HG02852 (cell line): ENCODE data around the gene THSD8.

Source experiments
- ATAC-seq: cut with Tn5 transposase; IDR thresholded peaks from one replicate; pipeline ENCODE4 v1.9.1; 2021; ENCODE audit warnings: mild to moderate bottlenecking, moderate library complexity; ENCODE audit not compliant: unreplicated experiment

The THSD8 gene

DNA sequence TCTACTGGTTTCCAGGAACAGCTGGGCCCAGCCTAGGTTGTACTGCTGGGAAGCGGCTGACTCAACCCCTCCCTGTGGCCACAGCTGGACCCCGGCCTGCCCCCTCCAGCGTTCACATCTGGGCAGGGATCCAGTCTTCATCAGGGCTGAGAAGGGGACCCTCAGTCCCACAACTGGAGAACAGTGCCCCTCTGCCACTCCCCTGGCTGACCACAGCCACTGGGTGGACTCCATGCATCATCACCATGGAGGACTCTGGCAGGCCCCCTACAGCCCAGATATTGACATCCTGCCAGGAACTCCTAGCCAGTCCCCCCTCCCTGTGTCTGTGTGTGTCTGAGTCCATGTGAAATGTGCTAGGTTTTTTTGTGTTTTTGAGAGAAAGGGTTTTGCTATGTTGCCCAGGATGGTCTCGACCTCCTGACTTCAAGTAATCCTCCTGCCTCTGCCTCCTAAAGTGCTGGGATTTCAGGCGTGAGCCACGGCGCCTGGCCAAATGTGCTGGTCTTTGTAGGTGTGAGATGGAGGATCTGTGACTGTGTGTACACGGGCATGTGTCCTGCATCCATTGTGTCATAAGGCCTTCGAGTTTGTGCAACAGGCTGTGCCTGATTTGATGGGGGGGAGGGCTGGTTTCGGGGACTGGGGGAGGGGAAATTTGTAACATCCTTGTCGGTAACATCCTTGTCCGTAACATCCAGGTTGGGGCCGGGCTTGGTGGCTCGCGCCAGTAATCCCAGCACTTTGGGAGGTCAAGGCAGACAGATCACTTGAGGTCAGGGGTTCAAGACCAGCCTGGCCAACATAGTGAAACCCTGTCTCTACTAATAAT, 22.5 kb upstream of the THSD8 start:
- ATAC-seq: no peak

DNA sequence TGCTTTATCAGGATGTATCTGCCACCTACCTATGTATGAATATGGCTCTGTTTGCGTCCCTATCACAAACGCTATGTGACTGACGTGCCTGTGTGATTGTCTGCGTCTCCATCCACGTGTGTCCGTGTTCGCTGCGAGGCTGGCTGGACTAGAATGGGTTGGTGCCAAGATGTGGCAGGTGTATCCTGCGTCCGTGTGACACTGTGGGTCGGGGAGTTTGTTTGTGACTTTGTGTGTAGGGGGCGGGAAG, 19.8 kb upstream of the THSD8 start:
- no peak for ATAC-seq

DNA sequence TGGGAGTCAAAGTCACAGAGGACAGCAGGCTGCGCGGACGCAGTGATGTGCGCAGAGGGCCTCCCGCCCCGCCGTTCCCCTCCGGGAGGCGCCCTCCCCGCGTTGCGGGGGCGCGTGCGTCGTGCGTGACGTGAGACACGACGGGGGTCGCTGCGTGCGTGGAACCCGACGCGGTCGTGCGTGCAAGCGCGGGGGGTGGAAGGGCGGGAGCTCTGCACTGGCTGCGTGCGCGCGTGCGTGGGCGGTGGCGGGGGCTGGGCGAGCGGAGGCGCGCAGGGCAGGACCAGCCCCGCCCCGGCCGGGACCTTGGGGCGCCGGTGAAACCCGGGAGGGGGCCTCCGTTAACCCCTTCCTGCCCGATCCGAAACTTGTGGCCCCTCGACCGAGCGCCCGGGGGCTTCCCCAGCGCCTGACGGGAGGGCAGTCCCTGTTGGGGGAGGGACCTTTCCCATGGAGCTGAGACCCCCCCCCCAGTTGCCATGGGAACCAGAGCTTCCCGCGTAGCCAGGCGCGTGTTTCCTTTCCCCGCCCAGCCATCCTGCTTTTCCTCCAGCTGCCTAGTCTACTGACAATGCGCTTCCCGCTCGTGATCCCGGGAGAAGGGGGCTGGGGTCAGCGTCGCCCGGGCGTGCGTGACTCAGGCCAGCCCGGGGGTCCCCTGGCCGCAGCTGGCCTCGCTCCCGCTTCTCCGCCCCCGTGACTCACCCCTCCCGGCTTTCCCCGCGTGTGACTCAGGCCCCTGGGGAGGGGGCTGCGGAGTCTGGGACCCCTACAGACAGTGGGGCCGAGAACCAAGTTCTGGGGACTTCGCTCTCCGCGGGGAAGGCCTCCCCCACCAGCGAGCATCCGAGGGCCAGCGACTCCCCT, 19.2 kb upstream of the THSD8 start:
- ATAC-seq: peak; percentile 42

DNA sequence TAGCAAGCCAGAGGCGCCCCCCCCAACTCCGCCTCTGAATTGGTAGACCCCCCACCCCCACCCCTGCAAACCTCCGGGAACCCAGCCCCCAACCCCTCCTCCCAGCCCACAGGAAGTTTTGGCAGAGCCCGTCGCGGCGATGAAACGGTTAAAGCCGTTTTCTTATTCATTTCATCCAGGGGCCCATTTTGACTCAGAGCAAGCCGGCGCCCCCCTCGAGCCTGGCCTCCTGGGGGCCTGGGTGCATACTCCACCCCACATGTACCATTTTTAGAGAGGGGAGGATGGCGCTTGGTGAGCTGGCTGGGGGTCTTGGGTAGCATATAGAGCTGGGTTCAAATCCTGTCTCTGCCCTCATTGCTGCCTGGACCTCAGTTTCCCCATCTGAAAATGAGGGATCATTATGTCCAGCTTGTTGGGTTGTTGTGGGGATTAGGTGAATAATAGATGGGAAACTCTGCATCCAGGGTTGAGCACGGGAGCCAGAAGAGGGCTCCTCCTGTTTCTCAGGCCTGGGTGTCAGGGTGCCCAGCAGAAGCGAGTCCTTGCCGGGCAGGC, 18.5 kb upstream of the THSD8 start:
- no peak for ATAC-seq

DNA sequence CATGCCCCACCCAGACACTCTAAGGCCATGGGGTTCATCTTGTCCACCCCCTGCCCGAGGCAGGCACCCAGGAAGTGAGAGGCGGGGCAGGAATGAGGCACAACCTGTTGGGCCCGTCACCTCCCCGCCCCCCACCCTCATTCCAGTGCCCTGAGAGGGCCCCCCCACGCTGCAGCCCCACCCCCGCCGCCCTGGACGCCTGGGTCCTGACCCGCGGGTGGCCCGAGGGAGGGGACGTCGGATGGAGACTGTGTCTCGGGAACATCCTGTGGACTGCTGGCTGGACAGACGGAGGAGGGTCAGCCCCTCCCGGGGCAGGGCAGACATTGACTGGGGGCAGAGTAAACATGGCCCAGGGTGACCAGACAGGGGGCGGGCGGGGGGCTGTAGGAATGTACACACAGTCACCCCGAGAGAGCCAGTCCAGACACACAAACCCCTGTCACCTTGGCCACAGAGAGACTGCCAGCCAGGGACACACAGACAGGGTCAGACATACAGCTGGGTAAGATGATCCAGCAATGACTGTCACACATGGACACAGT, 17.9 kb upstream of the THSD8 start:
- ATAC-seq: no peak

DNA sequence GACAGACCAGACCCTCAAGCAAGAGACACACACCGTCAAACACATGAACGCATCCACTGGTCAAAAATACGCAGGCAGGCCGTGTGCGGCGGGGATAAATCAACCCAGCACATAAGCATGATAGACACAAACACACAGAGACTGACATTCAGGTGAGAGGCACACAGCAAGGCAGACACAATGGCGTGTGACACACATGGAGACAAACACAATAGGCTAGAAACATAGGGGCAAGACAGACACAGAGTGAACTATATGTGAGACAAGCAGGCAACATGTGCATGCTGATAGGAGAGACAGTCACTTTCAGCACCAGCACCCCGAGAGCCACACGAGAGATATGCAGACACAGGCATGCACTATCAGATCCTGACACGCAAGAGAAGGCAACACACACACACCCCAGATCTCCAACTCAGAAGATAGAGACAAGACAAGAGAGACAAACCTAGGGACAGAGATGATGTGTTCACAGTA, 17.4 kb upstream of the THSD8 start:
- no peak for ATAC-seq

DNA sequence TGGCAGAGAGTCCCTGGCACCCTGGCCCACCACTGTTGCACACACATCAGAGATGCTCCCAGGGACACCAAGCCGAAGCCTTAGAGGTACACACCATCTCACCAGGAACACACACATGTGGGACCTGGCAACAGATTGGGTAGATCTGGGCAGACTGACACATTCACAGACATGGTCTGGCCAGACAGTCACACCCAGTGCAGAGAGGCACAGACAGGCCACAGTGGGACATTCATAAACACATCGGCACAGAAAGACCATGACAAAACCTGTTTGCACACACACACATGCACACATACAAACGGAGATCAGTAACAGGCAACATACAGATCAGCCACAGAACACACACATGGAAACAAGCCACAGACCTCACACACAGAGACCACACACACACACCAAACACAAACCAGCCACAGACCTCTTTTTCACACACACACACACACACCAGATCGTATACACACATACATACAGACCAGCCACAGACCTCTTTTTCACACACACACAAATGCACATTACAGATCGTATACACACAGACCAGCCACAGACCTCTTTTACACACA, 16.9 kb upstream of the THSD8 start:
- ATAC-seq: no peak

DNA sequence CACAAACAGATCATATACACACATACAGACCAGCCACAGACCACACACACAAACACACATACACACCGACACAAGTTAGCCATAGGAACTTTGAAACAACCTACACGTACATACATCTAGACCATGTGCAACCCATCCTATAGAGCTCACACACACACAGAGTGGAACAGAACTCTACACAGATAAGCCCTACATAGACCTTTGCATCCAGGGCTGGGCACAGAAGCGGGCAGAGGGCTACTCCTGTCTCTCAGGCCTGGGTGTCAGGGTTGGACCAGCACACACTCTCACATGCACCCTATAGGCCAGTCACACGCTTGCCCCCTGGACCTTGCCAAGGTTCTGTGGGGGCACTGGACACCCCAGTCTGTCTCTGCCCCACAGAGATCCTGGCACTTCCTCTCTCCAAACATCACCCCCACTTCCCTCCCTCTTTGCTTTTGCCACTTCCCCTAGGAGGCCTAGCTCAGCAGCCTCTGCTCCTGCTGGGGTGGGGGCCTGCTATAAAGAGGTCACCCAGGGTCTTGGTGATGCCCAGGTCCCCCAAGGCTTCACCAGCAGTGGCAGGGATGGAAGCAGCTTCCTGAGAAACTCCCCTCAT, 16.3 kb upstream of the THSD8 start:
- ATAC-seq: no peak

DNA sequence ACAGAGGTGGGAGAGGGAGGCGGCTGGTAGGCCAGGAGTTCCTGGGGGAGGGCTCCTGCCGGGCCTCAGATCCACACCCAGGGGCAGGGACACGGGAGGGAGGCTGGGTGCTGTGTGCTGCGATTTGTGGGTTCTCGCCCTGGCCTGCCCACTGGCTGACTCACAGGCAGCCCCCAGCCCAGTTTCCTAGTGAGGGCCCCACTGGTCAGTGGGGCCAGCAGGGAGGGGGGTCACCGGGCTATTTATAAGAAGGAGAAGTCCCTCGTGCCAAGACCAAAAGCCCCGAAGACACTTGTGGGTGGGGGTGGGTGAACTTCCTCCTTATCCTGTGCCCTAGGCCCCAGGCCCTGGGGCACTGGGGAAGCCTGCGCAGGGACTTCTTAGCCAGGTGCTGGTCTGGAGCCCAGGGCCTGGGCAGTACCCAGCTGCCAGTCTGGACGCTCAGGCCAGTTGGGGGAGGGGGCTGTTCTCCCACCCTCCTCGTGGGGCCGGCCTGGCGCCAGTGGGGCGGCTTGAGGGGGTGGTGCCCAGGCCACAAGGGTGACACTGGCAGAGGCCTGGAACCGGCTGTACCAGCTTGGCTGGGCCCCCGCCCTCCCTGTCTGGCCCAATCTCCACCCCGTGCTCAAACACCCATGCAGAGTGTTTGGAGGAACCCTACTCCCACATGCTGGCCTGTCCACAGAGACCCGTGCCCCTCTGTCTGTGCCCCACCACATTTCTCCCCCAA, 15.6 kb upstream of the THSD8 start:
- ATAC-seq: no peak

DNA sequence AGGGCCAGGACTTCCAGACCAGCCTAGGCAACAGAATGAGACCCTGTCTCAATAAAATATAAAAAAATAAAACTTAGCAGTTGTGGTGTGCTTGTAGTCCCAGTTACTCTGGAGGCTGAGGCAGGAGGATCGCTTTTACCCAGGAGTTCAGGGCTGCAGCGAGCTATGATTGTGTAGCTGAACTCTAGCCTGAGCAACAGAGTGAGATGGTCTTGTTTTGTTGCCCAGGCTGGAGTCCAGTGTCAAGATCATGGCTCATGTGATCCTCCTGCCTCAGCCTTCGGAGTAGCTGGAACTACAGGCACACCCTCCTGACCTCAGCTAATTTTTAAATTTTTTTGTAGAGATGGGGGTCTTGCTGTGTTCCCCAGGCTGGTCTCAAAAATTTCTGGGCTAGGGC, 14.9 kb upstream of the THSD8 start:
- no peak for ATAC-seq

DNA sequence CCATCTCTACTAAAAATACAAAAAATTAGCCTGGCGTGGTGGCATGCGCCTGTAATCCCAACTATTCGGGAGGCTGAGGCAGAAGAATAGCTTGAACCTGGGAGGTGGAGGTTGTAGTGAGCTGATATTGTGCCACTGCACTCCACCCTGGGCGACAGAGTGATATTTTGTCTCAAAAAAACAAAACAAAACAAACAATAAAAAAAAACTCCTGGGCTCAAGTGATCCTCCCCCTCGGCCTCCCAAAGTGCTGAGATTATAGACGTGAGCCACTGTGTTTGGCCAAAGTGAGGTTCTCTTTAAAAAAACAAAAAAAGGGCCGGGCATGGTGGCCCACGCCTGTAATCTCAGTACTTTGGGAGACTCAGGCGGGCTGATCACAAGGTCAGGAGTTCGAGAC, 14.4 kb upstream of the THSD8 start:
- no peak for ATAC-seq

DNA sequence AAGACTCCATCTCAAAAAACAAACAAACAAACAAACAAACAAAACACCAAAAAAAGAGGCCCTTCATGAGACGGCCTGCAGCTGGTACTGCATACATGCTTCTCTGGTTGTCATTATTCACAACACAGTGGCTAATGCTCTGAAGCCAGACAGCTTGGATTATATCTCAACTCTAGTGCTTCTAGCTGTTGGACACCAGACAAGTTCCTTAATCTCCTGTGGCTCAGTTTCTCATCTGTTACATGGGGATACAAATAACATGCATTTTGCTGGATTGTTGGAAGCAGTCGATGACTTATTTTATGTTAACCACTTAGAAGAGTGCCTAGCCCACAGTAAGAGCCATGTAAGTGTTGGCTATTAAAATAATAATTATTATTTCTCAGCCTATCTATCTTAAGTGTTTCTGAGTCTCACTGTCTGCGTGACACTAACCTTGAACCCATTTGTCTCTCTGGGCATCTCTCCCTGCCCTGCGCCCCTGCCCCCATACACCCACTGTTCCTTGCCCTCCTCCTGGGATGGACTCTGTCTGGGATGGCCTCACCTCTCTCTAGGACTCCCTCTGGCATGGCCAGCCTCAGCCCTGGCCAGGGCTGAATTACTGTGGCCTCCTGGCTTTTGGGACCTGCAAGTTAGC, 13.7 kb upstream of the THSD8 start:
- no peak for ATAC-seq

DNA sequence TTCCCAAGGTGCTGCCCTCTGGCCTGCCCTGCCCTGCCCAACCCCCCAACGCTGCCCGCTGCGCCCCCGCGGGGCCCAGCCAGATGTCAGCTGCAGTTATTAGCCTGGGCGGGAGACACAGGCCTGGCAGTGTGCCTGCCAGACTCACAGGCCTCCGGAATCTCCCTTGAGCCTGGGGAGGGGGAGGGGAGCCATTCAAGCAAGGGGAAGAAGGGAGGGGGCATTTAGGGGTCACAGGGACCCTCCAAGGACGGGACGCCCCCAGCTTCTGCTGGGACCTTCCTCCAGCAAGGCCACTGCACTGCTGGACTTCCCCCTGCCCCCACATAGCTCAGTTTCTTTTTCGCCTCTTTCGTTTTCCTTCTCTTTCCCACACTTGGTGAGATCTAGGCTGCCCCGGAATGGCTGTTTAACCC, 13.2 kb upstream of the THSD8 start:
- no peak for ATAC-seq

DNA sequence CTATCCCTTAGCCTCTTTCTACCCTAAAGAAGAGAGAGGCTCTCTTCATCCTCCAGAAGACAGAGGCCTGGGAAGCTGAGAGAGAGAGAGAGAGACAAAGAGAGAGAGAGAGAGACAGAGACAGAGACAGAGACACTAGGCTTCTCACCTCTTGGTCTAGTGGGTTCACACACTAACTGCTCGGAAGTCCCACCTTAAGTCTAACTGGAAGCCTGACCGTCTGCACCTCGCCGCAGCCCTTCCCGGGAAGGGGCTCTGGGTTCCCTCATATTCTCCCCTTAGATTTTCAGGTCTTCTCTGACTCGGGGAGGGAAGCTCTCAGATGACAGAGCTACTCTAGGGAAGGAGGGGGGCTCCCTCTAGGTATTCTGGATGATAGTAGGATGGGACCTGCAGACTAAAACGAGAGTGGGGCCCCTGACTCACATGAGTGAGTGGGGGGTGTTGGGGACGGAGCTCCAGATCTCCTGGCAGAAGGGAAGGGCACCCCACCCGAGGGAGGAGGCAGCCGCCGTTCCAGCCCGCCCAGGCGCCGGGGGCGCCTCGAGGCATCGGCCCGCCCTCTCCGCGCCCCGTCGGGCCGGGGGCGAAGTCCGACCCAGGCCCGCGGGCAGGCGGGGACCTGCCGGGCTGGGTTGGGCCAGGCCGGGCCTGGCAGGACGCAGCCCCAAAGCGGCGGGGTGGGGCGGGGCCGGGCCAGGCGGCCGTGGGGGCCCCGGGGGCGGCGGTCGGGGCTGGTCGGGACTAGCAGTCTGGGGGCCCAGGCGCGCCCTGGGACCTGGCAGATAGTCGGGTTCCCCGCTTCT, 12.6 kb upstream of the THSD8 start:
- ATAC-seq: no peak

DNA sequence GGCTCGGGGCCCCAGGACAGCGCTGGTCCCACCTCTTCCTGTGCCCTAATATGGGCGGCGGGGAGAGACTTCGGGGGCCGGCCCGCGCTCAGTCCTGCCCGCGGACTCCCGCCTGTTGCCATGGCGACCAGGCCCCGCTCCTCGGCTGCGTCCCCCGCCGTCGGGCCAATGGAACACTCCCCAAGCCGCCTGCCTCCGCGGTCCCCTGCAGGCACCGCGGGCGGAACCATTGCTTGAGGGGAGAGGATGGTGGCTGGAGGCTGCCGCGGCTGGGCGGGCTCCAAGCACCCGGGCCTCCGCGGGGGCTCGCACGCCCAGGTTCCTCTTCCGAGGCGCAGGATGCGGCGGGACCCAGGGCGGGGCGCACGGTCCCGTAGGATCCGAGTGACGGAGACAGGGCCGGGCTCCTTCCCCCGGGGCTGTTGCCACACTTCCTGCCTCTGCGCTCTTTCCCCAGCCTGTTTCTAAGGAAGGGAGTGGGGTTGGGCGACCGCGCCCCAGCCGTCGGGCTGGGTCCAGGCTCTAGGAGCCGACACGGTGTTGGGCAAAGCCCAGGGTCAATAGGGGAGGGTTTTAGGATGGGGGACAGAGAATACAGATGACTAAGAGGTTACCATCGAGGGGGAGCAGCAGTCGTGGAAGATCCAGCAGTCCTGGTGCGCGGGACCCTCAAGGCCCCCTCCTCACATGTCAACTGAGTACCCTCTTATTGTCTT, 11.8 kb upstream of the THSD8 start:
- ATAC-seq: peak; percentile 37

DNA sequence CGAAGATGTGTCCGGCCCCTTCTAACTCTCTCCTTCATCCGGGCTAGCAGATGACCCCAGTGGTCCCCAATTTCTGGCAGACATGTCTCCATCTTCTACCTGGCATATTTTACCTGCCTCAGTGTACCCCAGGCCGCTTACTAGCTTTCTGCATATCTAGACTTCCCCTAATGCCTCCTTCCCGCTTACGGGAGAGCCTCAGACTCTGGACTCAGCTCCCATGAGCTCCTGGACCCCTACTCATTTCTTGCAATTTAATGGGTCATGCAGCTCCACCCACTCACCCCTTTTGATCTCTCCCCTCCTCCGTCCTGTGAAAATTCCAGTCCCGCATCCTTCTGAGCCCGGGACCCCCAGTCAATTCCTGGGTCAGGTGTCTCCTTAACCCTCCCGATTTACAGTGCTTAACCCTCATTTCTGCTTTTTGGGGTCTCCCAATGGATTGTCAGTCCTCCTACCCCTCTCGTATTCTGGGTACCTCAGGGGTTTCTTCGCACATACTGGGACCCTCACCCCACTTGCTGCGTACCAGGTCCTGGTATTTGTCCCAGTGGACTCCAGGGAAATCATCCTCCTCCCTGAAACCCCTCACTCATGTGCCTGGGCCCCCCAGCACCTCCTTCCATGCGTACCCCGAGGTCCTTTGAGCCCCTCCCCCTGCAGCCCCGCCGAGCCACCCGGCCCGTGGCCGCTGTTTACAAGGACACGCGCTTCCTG, 11.1 kb upstream of the THSD8 start:
- no peak for ATAC-seq

DNA sequence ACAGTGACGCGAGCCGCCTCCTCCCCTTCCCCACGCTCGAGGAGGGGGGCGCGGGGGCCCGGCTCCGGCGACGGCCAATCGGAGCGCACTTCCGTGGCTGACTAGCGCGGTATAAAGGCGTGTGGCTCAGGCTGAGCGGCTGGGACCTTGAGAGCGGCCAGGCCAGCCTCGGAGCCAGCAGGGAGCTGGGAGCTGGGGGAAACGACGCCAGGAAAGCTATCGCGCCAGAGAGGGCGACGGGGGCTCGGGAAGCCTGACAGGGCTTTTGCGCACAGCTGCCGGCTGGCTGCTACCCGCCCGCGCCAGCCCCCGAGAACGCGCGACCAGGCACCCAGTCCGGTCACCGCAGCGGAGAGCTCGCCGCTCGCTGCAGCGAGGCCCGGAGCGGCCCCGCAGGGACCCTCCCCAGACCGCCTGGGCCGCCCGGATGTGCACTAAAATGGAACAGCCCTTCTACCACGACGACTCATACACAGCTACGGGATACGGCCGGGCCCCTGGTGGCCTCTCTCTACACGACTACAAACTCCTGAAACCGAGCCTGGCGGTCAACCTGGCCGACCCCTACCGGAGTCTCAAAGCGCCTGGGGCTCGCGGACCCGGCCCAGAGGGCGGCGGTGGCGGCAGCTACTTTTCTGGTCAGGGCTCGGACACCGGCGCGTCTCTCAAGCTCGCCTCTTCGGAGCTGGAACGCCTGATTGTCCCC, 10.4 kb upstream of the THSD8 start, which contains the start of gene JUNB:
Gene JUNB (plus strand): TSS at position 142 of the 706 bp plus-strand sequence. CDS start 286 bp downstream, at position 428.
- peak; percentile 33 for ATAC-seq
